HepG2 (cell line): Measurements from ENCODE around the gene GPR39. TPM values are rescaled to one million over a fixed set of nuclear protein-coding genes. Genes with fewer than 3 reads are reported as not detected.

Source experiments
- DNMT1 ChIP-seq: sonication (generic); formaldehyde crosslinking; IDR thresholded peaks from 2 replicates; pipeline ENCODE4 v1.5.1; 2020; ENCODE audit warnings: mild to moderate bottlenecking, missing genetic modification reagents
- TCF12 ChIP-seq, 2 experiments: fragments of 450-650 bp in 1 of 2; sonication (generic) in 1 of 2; formaldehyde crosslinking in 1 of 2; IDR thresholded peaks; 2 replicates each; pipeline versions ENCODE4 v1.6.1 to v1.8.0; 2017 to 2022; ENCODE audit warnings: antibody characterized with exemption in 1 of 2, mild to moderate bottlenecking in 1 of 2, missing genetic modification reagents in 1 of 2, moderate library complexity in 1 of 2
- ZFP90 ChIP-seq: sonication (generic); formaldehyde crosslinking; IDR thresholded peaks from 2 replicates; pipeline ENCODE4 v1.8.0; 2022; ENCODE audit warnings: missing genetic modification reagents, mild to moderate bottlenecking, inconsistent platforms, borderline replicate concordance
- ZFX ChIP-seq: sonication (generic); formaldehyde crosslinking; IDR thresholded peaks from 2 replicates; pipeline ENCODE4 v1.4.0; 2020; ENCODE audit warnings: mild to moderate bottlenecking, low read depth, missing genetic modification reagents, moderate library complexity
- polyA plus RNA-seq, 8 experiments: library from polyadenylated mRNA; depleted of rRNA in 3 of 8; stranded (reverse) in 7 of 8; unstranded in 1 of 8; fragments of >200 nt; fragmentation: Illumina TruSeq in 4 of 8; extraction: Trizol in 4 of 8; gene quantifications; 2 replicates each; pipeline versions ENCODE4 v1.2.1 to v1.2.3, GENCODE V29; 2011 to 2016; ENCODE audit warnings: low read depth in 4 of 8, missing spikeins in 1 of 8, mixed read lengths in 1 of 8; ENCODE audit not compliant: insufficient read depth in 1 of 8
- total RNA-seq, 5 experiments: library from RNA; depleted of rRNA; stranded (reverse); fragments of >200 nt; fragmentation: Illumina TruSeq; extraction: Trizol; gene quantifications; 2 replicates each; pipeline ENCODE4 v1.2.3, GENCODE V29; 2016; ENCODE audit warnings: low read depth in 1 of 5
- TF ChIP-seq, protein P1 (sequence below): IDR thresholded peaks from 2 replicates; pipeline ENCODE4 v1.6.1; 2016; ENCODE audit warnings: low read depth, missing genetic modification reagents, missing compliant biosample characterization
- TF ChIP-seq, protein P2 (sequence below): IDR thresholded peaks from 2 replicates; pipeline ENCODE4 v1.6.1; 2012; ENCODE audit warnings: low read depth, low read length, improper control_type of control experiment
- TF ChIP-seq, protein P3 (sequence below), 2 experiments: sonication (generic) in 1 of 2; formaldehyde crosslinking in 1 of 2; IDR thresholded peaks; 2 replicates each; pipeline versions ENCODE4 v1.5.1 to v1.6.1; 2011 to 2020; ENCODE audit warnings: borderline replicate concordance in 1 of 2, low read depth in 1 of 2, low read length in 1 of 2, mild to moderate bottlenecking in 1 of 2, missing genetic modification reagents in 1 of 2, moderate library complexity in 1 of 2

The GPR39 gene
- total and polyA plus RNA-seq, 2 of the 13 experiments (the other 11 are each of a cell fraction or from before 2014, with no cell fraction given) = 0.16 to 0.62 TPM

DNA sequence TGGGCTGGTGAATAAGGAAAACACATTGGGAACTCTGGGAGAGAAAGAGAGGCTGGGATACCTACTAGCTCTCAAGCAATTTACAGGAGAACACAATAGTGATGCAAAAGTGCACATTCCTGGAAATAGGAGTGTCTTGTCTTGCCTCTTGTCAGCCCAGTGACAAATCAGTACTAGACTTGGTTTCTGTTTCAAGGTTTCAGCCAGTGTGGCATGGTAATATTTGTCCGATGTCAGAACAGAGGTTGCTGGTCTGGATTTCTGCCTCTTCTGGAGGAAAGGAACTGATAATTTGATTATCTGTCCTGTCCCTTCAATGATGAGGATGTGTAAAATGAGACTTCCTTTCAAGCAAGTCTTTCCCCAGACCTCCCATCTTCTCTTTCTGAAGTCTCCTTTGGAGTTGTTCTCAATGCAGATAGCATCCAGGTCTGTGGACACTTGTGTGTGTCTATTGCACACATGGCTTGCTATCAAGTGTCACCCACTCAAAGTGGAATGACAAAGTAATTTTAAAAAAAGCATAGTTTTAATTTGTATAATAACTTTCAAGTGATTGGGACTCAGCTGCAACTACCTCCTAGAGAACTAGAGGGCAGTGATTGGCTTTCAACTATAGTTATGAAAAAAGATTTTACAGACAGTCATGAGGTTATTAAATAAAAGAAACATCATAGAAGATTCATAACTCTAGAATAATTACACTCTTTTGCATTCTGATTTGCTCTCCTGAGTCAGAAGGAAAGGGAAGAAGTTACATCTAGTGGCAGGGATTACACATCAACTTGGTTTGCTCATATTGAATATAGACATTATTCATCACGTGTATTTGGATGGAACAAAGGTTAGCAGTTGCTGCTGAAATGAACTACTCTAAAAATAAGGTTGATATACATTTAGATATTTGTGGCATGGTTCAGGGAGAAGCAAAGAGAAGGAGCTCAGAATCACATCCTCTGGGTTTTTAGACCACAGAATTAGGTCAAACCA, 4.5 kb downstream of the GPR39 start (continued):
- TF ChIP-seq, protein P1, sequence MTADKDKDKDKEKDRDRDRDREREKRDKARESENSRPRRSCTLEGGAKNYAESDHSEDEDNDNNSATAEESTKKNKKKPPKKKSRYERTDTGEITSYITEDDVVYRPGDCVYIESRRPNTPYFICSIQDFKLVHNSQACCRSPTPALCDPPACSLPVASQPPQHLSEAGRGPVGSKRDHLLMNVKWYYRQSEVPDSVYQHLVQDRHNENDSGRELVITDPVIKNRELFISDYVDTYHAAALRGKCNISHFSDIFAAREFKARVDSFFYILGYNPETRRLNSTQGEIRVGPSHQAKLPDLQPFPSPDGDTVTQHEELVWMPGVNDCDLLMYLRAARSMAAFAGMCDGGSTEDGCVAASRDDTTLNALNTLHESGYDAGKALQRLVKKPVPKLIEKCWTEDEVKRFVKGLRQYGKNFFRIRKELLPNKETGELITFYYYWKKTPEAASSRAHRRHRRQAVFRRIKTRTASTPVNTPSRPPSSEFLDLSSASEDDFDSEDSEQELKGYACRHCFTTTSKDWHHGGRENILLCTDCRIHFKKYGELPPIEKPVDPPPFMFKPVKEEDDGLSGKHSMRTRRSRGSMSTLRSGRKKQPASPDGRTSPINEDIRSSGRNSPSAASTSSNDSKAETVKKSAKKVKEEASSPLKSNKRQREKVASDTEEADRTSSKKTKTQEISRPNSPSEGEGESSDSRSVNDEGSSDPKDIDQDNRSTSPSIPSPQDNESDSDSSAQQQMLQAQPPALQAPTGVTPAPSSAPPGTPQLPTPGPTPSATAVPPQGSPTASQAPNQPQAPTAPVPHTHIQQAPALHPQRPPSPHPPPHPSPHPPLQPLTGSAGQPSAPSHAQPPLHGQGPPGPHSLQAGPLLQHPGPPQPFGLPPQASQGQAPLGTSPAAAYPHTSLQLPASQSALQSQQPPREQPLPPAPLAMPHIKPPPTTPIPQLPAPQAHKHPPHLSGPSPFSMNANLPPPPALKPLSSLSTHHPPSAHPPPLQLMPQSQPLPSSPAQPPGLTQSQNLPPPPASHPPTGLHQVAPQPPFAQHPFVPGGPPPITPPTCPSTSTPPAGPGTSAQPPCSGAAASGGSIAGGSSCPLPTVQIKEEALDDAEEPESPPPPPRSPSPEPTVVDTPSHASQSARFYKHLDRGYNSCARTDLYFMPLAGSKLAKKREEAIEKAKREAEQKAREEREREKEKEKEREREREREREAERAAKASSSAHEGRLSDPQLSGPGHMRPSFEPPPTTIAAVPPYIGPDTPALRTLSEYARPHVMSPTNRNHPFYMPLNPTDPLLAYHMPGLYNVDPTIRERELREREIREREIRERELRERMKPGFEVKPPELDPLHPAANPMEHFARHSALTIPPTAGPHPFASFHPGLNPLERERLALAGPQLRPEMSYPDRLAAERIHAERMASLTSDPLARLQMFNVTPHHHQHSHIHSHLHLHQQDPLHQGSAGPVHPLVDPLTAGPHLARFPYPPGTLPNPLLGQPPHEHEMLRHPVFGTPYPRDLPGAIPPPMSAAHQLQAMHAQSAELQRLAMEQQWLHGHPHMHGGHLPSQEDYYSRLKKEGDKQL (CRISPR knock-in tag) = no peak
- TF ChIP-seq ZFP90 (CRISPR knock-in tag) = no peak
- TF ChIP-seq, protein P2, sequence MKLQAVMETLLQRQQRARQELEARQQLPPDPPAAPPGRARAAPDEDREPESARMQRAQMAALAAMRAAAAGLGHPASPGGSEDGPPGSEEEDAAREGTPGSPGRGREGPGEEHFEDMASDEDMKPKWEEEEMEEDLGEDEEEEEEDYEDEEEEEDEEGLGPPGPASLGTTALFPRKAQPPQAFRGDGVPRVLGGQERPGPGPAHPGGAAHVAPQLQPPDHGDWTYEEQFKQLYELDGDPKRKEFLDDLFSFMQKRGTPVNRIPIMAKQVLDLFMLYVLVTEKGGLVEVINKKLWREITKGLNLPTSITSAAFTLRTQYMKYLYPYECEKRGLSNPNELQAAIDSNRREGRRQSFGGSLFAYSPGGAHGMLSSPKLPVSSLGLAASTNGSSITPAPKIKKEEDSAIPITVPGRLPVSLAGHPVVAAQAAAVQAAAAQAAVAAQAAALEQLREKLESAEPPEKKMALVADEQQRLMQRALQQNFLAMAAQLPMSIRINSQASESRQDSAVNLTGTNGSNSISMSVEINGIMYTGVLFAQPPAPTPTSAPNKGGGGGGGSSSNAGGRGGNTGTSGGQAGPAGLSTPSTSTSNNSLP = no peak
- TF ChIP-seq ZFX = no peak
- TF ChIP-seq, protein P3, sequence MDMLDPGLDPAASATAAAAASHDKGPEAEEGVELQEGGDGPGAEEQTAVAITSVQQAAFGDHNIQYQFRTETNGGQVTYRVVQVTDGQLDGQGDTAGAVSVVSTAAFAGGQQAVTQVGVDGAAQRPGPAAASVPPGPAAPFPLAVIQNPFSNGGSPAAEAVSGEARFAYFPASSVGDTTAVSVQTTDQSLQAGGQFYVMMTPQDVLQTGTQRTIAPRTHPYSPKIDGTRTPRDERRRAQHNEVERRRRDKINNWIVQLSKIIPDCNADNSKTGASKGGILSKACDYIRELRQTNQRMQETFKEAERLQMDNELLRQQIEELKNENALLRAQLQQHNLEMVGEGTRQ (IDR thresholded peaks at IDR 0.05; ENCODE audit: low read depth, low read length) = no peak
- TF ChIP-seq, protein P3 (CRISPR knock-in tag; IDR thresholded peaks at IDR 0.05; ENCODE audit: borderline replicate concordance) = no peak
- no peak for TF ChIP-seq TCF12 (IDR thresholded peaks at IDR 0.05)
- TF ChIP-seq TCF12 (CRISPR knock-in tag; IDR thresholded peaks at IDR 0.05) = no peak
- TF ChIP-seq DNMT1 = no peak
